Panc1 (cell line): ENCODE data around the gene MAB21L2. TPM values are rescaled to one million over a fixed set of nuclear protein-coding genes. Genes with fewer than 3 reads are reported as not detected.

Experiments used
- ATAC-seq: fragments of 200-7000 bp; cut with Tn5 transposase; 2 replicates; pipeline ENCODE4 v1.9.1; 2020; ENCODE audit warnings: mild to moderate bottlenecking, moderate library complexity
- BruUV-seq: library from RNA; stranded (reverse); fragments of 400-500 nt; replicated peaks from 2 replicates; lab custom pipeline; 2021; lab: Mats Ljungman, UMichigan
- CTCF ChIA-PET: fragments of 300-600 bp; sonication (Branson Sonifier 250); formaldehyde crosslinking; loops from one replicate; lab custom pipeline; 2022; ENCODE audit warnings: antibody characterized with exemption; lab: Charles Lee
- POLR2A ChIA-PET: fragments of 300-600 bp; sonication (Branson Sonifier 250); formaldehyde crosslinking; loops from one replicate; lab custom pipeline; 2022; ENCODE audit warnings: antibody characterized with exemption; lab: Charles Lee
- DNase-seq: peaks from one replicate; pipeline ENCODE4 v3.0.0-alpha.2; 2010; ENCODE audit warnings: low read depth, low spot score
- H3K27ac ChIP-seq: 2 replicates; pipeline ENCODE4 v1.5.1; 2011; ENCODE audit warnings: mild to moderate bottlenecking, low read length, inconsistent platforms
- H3K27me3 ChIP-seq: fragments of 200-500 bp; sonication (Bioruptor generic); 2 replicates; pipeline ENCODE4 v1.6.0; 2014; ENCODE audit warnings: low read length, inconsistent platforms; ENCODE audit not compliant: control insufficient read depth, insufficient read depth
- H3K36me3 ChIP-seq: fragments of 200-500 bp; sonication (Bioruptor generic); 2 replicates; pipeline ENCODE4 v1.5.1; 2014; ENCODE audit warnings: inconsistent platforms, mild to moderate bottlenecking, low read length, moderate library complexity; ENCODE audit not compliant: control insufficient read depth, insufficient read depth
- H3K4me1 ChIP-seq: 2 replicates; pipeline ENCODE4 v1.5.1; 2011; ENCODE audit warnings: inconsistent platforms, mild to moderate bottlenecking, low read length, moderate library complexity; ENCODE audit not compliant: control insufficient read depth, insufficient read depth
- H3K4me3 ChIP-seq, 2 experiments: 2 replicates each; pipeline ENCODE4 v1.5.1; 2011 to 2012; ENCODE audit warnings: low read depth in 2 of 2, low read length in 2 of 2, mild to moderate bottlenecking in 2 of 2, inconsistent platforms in 1 of 2, moderate library complexity in 1 of 2
- H3K9me3 ChIP-seq: fragments of 200-500 bp; sonication (Bioruptor generic); 2 replicates; pipeline ENCODE4 v1.5.1; 2014; ENCODE audit warnings: low read depth, mild to moderate bottlenecking, inconsistent platforms, low read length, moderate library complexity; ENCODE audit not compliant: control insufficient read depth, insufficient read depth
- POLR2AphosphoS5 ChIP-seq: IDR thresholded peaks from 2 replicates; pipeline ENCODE4 v1.6.1; 2012; ENCODE audit warnings: mild to moderate bottlenecking, low read depth, low read length, moderate library complexity
- REST ChIP-seq, 2 experiments: IDR thresholded peaks; 2 replicates each; pipeline ENCODE4 v1.6.1; 2011 to 2012; ENCODE audit warnings: low read depth in 2 of 2, control low read depth in 1 of 2, low read length in 1 of 2, mild to moderate bottlenecking in 1 of 2, moderate library complexity in 1 of 2; ENCODE audit not compliant: insufficient read depth in 1 of 2
- SIN3A ChIP-seq: IDR thresholded peaks from 2 replicates; pipeline ENCODE4 v1.6.1; 2012; ENCODE audit warnings: low read depth, mild to moderate bottlenecking, low read length, moderate library complexity, borderline replicate concordance; ENCODE audit not compliant: insufficient read depth
- TCF7L2 ChIP-seq: IDR thresholded peaks from 2 replicates; pipeline ENCODE4 v1.6.1; 2011; ENCODE audit warnings: mild to moderate bottlenecking, low read depth, low read length, inconsistent platforms
- in situ Hi-C: cut with HindIII; loops from 2 replicates; pipeline ENCODE4 v1.10.0; 2016; ENCODE audit warnings: low sequenced_read_pairs, low pct_unique_long_range_greater_than_20kb
- intact Hi-C: fragments of 100-400 bp; cut with micrococcal nuclease; formaldehyde crosslinking; loops from one replicate; pipeline ENCODE4 v1.10.0; 2022; ENCODE audit not compliant: unreplicated experiment
- total RNA-seq: library from RNA; stranded (reverse); gene quantifications from one replicate; pipeline ENCODE4 v1.2.1, GENCODE V29; 2021; ENCODE audit not compliant: unreplicated experiment
- TF ChIP-seq, protein P1 (sequence below): fragments of 450-650 bp; IDR thresholded peaks from 2 replicates; pipeline ENCODE4 v1.5.1; 2017; ENCODE audit warnings: mild to moderate bottlenecking

The MAB21L2 gene
- total RNA-seq, 1 experiment from 2014 or later: not detected

DNA sequence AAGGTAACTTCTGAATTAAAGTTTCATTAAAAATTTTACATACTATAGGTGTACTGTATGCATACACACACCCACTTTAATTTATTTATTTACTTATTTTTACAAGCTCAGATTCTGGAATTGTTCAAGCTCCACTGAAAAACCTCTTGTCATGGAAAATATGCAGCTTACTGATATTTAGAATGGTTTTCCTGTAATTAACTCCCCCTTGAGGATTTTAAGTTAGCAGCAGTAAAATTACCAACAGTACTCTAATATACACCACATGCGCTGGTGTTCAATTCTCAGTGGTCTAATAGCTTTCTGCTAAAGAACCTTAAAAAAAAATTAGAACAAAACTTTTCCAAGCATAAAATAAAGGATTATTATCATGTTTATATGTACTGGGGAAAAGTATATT lies 12.0 kb downstream of the MAB21L2 start:
- ChIA-PET POLR2A (no interaction called here), CTCF (no interaction called here)
- no peaks in the 10 kb centered on the region for H3K27me3 ChIP-seq
- TF ChIP-seq, protein P1, sequence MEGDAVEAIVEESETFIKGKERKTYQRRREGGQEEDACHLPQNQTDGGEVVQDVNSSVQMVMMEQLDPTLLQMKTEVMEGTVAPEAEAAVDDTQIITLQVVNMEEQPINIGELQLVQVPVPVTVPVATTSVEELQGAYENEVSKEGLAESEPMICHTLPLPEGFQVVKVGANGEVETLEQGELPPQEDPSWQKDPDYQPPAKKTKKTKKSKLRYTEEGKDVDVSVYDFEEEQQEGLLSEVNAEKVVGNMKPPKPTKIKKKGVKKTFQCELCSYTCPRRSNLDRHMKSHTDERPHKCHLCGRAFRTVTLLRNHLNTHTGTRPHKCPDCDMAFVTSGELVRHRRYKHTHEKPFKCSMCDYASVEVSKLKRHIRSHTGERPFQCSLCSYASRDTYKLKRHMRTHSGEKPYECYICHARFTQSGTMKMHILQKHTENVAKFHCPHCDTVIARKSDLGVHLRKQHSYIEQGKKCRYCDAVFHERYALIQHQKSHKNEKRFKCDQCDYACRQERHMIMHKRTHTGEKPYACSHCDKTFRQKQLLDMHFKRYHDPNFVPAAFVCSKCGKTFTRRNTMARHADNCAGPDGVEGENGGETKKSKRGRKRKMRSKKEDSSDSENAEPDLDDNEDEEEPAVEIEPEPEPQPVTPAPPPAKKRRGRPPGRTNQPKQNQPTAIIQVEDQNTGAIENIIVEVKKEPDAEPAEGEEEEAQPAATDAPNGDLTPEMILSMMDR: no peak; the same call in 1 of the 2 replicates
- TF ChIP-seq TCF7L2 (no peak), SIN3A (no peak), POLR2AphosphoS5 (no peak), REST (IDR thresholded peaks at IDR 0.05; ENCODE audit: insufficient read depth in 1 of 2, low read depth in 2 of 2, low read length in 1 of 2) (no peak)
- H3K27ac ChIP-seq: no peak overlapping the region
- no peak overlapping the region for H3K4me3 ChIP-seq
- no peak for ATAC-seq
- H3K4me1 ChIP-seq: no peaks in the 10 kb centered on the region
- intact Hi-C loops (no loop called here), in situ Hi-C loops (no loop called here)
- no peak for DNase-seq
- no peaks in the 10 kb centered on the region; the same call in 1 of the 2 replicates for H3K36me3 ChIP-seq
- no TSS peak for BruUV-seq
- H3K9me3 ChIP-seq: no peaks in the 10 kb centered on the region

DNA sequence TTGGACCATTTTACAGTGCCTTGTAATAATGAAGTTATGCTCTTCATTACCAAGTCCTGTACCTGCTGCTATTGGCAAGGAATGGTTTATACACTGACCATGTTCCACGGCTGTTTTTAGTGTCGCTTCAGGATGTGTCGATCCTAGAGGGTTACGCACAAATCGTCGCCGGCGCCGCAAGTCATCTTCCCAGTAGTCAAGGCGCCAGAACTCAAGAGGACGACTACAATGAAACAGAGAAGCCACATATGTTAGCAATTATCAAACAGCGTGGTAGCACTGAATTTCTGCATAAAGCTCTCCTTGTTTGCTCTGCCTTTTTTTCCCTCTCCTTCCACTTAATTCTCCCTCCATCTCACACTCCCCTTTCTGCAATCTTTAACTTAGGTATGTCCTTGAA lies 17.0 kb downstream of the MAB21L2 start:
- intact Hi-C loops (no loop called here), in situ Hi-C loops (no loop called here)
- ChIA-PET POLR2A (no interaction called here), CTCF (no interaction called here)
- Histone ChIP-seq H3K9me3 (no peaks in the 10 kb centered on the region), H3K4me1 (no peaks in the 10 kb centered on the region), H3K27me3 (no peaks in the 10 kb centered on the region), H3K4me3 (no peak overlapping the region), H3K36me3 (no peaks in the 10 kb centered on the region; the same call in 1 of the 2 replicates), H3K27ac (no peak overlapping the region)
- no peak for TF ChIP-seq POLR2AphosphoS5
- TF ChIP-seq, protein P1: no peak
- TF ChIP-seq TCF7L2: no peak
- no peak for TF ChIP-seq SIN3A
- TF ChIP-seq REST (IDR thresholded peaks at IDR 0.05; ENCODE audit: insufficient read depth in 1 of 2, low read depth in 2 of 2, low read length in 1 of 2): no peak
- ATAC-seq: no peak
- DNase-seq: no peak
- no TSS peak for BruUV-seq
